Smooth muscle cell of the pulmonary artery (primary cell): ENCODE results near the gene DEPDC1. TPM values are rescaled to one million over a fixed set of nuclear protein-coding genes. Genes with fewer than 3 reads are reported as not detected.

Experiments used
- total RNA-seq: library from RNA; depleted of rRNA; stranded (reverse); fragments of >200 nt; gene quantifications from 2 replicates; pipeline ENCODE4 v1.2.3, GENCODE V29; 2014

DEPDC1 gene
- total RNA-seq = 3.2 and 9.0 TPM in 2 replicates

GRCh38 chr1:68496680-68497357 is at the start of gene DEPDC1:
TSS of gene DEPDC1 (minus strand) at chr1:68497082. CDS start at chr1:68496999, 83 bp downstream.

GRCh38 chr1:68449901-68450300 is 47.0 kb downstream of the DEPDC1 start, which contains the start of gene RPE65:
TSS of gene RPE65 (minus strand) at chr1:68449954. CDS start at chr1:68449905, 49 bp downstream.

Other genes with a start within 250 kb of the DEPDC1 start
- gene RPE65, start 47.1 kb downstream of the DEPDC1 start, total RNA-seq = not detected in 2 replicates